Fibroblast of villous mesenchyme (primary cell): Measurements from ENCODE around the gene CH25H. TPM values are rescaled to one million over a fixed set of nuclear protein-coding genes. Genes with fewer than 3 reads are reported as not detected.
"Not testable (repeated sequence)": the region's sequence is repeated elsewhere in the genome, so short reads cannot be mapped to it uniquely, and the experiment has no call there.

Source experiments
- DNase-seq: peaks from one replicate; pipeline ENCODE4 v3.0.0-alpha.2; 2010; ENCODE audit warnings: low read depth
- H3K4me3 ChIP-seq: 2 replicates; pipeline ENCODE4 v1.5.1; 2011; ENCODE audit warnings: low read depth, mild to moderate bottlenecking, low read length
- total RNA-seq: library from RNA; depleted of rRNA; stranded (reverse); fragments of >200 nt; gene quantifications from 2 replicates; pipeline ENCODE4 v1.2.3, GENCODE V29; 2012
- TF ChIP-seq, protein P1 (sequence below): IDR thresholded peaks from 2 replicates; pipeline ENCODE4 v1.5.1; 2012; ENCODE audit warnings: low read depth, mild to moderate bottlenecking, low read length; ENCODE audit not compliant: insufficient read depth

The CH25H gene
- total RNA-seq, 1 donor = under 0.01 TPM

DNA sequence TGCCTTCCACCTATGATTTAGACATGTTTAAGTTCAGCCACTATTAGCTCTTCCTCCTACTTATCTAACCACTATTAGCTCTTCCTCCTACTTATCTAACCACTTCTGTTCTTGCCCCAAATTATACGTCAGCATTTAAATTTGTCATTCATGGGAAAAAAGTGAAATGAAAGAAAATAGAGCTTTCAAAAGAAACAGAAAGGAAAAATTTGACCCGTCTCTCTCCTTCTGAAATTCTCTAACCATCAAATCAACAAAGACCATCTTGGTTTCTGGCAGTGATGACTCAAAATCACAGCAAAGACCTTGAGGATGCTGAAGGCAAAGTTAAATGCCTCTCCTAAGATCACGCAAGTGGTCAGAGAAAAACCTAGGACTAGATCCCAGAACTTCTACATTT, 41.9 kb upstream of the CH25H start:
- H3K4me3 ChIP-seq = no peak overlapping the region
- no peak for DNase-seq
- TF ChIP-seq, protein P1, sequence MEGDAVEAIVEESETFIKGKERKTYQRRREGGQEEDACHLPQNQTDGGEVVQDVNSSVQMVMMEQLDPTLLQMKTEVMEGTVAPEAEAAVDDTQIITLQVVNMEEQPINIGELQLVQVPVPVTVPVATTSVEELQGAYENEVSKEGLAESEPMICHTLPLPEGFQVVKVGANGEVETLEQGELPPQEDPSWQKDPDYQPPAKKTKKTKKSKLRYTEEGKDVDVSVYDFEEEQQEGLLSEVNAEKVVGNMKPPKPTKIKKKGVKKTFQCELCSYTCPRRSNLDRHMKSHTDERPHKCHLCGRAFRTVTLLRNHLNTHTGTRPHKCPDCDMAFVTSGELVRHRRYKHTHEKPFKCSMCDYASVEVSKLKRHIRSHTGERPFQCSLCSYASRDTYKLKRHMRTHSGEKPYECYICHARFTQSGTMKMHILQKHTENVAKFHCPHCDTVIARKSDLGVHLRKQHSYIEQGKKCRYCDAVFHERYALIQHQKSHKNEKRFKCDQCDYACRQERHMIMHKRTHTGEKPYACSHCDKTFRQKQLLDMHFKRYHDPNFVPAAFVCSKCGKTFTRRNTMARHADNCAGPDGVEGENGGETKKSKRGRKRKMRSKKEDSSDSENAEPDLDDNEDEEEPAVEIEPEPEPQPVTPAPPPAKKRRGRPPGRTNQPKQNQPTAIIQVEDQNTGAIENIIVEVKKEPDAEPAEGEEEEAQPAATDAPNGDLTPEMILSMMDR = no peak

DNA sequence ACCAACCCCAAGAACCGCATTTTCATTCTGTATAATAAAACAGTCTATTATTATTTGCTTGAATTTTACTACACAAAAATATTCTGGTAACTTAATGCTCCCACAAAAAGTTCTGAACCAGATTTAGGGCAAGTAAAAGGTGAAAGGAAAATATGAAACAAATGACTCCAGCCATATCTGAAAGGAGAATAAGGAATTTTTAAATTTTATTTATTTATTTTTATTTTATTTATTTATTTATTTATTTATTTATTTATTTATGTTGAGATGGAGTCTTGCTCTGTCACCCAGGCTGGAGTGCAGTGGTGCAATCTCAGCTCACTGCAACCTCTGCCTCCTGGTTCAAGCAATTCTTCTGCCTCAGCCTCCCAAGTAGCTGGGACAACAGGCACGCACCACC, 40.5 kb upstream of the CH25H start:
- DNase-seq, H3K4me3 ChIP-seq: not testable (repeated sequence)

DNA sequence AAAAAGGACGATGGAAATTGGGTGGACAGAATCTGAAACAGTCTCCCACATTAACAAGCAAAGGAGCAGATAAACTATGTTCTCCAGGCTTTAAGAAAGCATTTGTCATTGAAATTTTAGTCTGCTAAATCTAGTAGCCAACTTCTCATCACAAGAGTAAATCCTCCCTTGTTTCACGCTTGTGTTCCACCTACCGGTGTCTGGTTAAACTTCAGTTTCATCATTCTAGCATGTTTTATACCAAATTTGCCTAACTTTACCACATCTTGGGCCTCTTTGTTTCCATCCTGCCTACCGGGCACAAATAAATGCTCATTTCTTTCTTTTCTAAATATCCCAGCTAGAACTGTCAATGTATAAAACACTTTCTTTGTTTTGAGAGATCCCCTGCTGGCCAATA, 38.7 kb upstream of the CH25H start:
- no peak for DNase-seq
- H3K4me3 ChIP-seq = no peak overlapping the region
- TF ChIP-seq, protein P1 = peak; percentile 13

DNA sequence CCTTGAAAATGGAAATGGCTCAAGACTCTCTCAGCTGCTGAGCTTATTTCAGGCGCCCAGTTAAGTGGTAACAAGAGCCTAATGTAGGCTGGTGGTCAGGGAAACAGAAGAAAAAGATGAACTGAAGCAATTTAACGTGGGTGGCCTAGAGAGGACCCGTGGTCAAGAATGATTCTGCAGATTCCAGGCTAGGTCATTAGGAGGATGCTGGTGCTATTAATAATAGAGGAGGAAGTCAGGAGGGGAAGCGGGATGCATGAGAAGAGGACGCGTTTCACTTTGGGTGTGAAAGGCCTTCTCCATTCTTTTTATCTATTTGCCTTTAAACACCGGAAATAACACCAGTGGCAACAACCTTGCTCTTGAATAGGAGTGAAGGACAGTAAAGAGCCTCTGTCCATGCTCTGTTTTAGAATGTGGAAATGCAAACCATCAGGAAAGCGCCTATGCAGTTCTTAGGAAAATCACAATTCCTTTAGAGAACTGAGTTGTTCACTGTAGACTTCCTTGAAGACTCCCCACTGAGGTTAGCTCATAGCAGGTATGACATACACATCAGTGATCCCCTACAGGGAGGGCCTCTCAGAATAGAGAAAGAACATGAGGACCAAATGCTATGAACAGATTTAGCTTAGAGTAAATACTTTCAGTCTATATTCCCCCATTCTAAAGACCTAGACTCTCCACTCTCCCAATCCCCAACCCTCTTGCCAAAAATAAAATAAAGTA, 35.9 kb upstream of the CH25H start:
- no peak for DNase-seq
- TF ChIP-seq, protein P1 = no peak
- no peak overlapping the region for H3K4me3 ChIP-seq

DNA sequence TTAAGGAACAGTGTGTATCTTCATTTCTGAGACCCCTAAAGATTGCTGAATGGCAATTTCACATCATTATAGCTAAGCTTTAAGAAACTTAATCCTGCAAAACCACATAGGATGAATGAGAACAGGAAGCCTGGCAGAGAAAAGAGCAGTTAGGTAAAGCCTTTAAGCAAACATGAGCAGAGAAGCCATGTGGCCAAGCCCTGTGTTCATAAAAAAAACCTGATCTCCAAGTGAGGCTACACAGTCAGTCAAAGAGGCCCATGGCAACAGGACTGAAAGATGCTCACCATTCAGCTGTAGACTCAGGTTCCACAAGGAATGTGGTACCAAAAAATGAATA, 35.2 kb upstream of the CH25H start:
- DNase-seq = no peak
- H3K4me3 ChIP-seq = no peak overlapping the region
- TF ChIP-seq, protein P1 = no peak

DNA sequence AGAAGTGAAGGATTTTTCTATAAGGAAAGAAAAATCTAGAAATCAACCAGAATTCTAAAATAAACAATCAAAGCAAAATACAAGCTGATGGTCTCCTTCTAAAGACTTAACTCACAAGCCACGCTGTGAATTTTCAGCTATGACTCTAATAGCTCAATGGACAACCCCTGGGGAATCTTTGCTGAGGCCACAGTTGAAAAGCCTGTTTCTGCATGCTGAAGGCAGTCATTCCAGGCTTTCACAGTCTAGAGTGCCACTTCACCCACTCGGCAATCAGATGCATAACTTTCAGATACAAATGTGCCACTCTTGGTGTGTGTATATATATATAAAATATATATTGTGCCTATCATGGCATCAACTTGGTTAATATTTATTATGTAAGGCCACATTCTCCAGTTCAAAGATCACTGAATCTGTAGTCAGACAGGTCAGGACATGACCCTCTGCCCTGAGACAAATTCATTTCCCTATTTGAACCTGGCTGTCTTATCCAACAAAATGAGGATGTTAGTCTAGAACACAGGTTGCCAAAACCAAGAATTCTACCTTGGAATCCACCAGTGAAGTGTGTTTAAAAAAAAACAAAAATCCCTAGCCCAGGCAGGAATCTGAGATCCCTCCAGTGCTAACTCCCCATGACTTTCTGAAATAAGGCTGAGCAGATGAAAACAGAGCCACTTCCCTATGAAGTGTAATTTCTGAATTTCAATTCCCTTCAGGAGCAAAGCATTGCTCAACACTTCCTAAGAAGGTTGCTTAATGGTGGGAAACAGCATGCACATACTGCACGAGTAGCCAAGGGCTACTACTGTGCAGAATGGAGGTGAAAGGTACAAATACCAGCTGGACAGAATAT, 34.6 kb upstream of the CH25H start:
- TF ChIP-seq, protein P1 = no peak
- no peak overlapping the region for H3K4me3 ChIP-seq
- DNase-seq = peak; percentile 78

DNA sequence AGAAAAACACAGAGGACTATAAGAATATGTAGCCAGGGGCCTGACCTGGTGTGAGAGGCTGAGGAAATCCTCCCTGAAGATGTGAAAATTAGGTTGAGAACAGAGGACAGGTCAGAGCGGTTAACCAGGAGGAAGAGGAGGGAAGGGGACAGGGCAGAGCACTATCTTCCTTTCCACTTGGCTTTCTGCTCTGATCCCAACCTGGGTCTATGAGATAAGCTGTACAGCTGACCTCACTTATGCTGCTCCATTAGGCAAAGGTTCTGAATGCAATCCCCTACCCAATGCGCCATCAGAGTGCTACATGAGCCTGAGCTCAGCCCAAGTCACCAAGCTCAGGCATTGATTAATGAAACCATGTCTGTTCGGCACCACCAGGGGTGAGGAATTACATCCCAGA, 33.9 kb upstream of the CH25H start:
- no peak for DNase-seq
- TF ChIP-seq, protein P1 = no peak
- H3K4me3 ChIP-seq = no peak overlapping the region
